NCI-H187 treated with DMSO at 0.1 percent for 48 hours (cell line): ENCODE measurements around the gene ATE1.

Source experiments
- DNase-seq: peaks from one replicate; lab custom pipeline; 2025; lab: John Stamatoyannopoulos, UW

Gene ATE1

DNA sequence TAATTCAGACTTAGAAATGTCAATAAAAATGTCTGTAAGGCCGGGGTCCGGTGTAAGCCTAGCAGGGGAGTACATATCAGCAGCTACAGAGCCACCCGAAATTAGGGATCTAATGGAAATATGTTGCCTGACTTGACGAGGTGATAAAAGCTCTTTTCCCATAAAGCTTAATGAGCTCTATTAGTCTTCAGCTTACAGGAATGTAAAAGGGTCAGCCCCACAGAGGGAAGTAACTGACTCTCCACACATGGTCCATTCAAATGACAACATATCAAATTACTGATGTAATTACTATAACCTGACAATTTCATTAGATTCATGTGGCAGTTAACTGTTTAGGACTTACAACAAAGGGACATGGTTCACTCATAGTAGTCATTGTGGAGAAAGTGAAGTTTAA lies 62.3 kb downstream of the ATE1 start:
- DNase-seq: no peak

DNA sequence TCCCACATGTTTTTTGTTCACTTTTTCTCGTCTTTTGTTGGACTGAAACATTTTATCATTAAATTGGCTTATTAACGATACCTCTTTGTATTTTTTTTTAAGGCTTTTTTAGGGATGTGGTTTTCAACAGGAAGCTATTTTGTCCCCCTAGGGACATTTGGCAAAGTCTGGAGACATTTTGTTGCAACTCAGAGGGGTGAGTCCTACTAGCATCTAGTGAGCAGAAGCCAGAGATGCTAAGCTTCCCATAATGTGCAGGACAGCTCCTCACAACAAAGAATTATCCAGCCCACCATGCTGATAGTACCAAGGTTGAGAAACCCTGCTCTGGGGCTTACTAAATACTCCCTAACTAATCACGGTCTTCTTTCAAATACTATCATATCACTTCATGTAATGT lies 63.2 kb downstream of the ATE1 start:
- no peak for DNase-seq

DNA sequence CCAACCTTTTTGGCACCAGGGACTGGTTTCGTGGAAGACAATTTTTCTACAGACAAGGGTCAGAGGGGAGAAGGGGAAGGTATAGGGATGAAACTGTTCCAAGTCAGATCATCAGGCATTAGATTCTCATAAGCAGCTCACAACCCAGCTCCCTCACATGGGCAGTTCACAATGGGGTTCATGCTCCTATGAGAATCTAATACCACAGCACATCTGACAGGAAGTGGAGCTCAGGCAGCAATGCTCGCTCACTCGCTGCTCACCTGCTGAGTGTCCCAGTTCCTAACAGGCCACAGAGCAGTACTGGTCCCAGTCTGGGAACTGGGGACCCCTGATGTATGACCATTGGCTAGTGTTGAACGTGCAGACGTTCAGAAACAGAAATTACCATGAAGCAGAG lies 63.7 kb downstream of the ATE1 start:
- no peak for DNase-seq

DNA sequence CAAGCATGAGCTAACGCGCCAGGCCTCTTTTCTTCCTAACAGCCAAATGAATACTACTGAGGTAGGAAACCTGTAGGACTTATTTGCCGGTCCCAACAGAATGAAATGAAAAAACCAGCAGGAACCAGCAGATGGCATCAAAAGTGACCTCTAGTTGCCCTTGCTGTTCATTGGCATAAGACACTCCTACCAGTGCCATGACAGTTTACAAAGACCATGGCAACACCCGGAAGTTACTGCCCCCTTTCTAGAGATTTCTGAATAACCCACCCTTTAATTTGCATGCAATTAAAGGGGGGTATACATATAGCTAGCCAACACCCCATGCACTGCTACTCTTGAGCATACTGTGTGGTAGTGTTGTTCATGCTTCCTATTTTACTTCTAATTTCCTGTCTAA lies 65.2 kb downstream of the ATE1 start:
- DNase-seq: no peak

DNA sequence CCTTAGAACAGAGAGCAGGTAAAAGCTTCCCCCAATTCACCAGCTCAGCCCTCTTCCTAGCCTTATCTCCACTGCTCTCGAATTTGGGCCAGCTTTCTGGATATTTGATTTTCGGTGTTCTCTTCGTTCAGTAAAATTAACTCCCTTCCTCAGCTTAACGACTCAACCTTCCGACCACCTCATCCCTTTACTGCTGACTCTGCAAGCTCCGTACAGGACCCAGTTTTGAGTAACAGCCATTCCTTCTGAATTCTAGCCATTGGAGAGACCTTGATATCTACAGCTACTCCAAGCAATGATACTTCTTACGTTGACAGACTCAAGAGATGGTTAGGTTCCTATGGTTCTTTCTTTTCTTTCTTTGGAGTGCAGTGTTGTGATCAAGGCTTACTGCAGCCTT lies 65.8 kb downstream of the ATE1 start:
- DNase-seq: no peak

DNA sequence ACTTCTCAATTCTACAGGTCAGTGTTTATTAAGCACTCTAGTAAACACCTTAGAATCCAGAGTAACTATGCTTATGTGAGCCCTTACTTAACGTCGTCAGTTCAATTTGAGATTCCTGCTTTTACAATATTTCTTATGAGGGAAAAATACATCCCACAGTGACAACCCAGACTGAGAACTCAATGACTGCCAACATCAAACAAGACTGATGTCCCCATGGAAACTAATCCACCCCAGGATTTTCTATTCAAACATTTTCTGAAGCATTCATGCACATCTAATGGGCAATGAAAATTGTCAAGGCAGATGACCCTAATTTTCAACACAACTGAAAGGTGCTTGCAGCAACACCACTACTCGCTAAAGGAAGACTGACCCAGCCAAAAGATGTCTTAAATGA lies 67.0 kb downstream of the ATE1 start:
- peak; percentile 6 for DNase-seq

DNA sequence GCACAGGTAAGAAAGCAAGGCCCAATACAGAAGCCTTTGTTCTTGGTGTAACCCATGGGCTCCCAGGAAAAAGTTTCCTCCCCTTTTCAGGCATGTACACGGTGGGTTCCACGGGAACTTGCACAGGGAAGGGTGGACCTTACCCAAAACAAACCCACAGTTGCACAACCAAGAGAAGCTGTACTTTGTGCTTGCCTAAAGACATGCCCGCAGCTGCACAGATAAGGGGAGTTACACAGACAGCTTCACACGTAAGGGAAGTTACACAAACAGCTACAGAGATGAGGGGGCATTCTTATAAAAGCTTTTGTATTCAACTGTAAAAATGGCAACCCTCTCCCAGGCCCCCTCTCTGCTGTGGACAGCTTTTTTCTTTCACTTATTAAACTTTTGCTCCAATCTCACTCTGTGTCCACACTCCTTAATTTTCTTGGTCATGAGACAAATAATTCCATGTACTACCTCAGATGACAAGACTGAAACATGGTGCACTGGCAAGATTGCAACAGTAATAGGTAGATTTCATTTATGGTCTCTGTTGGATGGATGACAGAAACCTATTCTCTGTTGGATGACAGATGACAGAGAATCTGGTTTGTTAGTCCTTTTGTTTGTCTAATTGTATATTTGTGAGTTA lies 72.9 kb downstream of the ATE1 start:
- DNase-seq: no peak

DNA sequence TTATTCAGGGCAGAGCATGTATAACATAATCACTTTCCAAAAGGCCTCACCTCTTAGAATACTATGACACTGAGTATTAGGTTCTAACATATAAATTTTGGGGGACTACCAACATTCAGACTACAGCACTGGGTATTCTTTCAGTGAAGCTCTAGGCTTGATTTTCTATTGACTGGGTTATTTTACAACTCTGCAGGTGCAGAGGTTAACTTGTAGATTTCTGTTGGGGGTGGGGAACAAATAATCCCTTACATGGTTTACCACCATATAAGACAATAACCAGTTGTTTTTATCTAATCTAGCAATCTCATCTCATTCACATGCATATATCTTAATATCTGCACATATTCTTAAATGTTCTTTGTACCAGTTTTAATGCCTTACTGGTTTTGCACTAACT lies 73.9 kb downstream of the ATE1 start:
- DNase-seq: no peak

DNA sequence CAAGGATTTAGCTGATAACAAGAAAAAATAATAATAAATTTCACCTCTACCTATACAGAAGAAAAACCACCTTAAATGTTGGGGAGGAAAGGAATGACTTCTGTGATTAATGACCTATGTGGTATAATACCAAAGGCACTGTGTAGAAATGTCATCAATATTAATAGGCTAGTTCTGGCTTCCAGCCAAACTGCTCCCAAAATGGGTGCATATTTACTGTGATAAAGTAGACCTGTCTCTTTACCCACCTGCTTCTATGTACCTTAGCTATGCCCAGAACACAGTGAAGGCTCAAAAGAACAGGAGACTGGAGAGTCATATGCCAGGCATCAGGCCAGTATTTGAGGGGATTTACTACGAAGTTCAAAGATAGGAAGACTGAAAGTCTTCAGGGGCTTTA lies 76.0 kb downstream of the ATE1 start:
- DNase-seq: no peak

DNA sequence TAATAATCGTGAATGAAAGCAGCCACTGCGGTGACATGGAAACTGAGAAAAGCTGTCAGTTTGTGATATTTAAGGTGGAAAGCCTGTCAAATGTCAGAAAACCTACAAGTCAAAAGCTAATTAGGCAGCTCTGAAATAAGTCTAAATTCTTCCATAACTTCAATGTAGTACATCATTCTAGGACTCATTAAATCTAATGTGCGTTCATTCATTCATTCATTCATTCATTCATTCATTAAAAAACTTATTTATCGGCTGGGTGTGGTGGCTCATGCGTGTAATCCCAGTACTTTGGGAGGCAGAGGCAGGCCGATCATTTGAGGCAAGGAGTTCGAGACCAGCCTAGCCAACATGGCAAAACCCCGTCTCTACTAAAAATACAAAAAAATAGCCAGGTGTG lies 79.7 kb downstream of the ATE1 start:
- no peak for DNase-seq

DNA sequence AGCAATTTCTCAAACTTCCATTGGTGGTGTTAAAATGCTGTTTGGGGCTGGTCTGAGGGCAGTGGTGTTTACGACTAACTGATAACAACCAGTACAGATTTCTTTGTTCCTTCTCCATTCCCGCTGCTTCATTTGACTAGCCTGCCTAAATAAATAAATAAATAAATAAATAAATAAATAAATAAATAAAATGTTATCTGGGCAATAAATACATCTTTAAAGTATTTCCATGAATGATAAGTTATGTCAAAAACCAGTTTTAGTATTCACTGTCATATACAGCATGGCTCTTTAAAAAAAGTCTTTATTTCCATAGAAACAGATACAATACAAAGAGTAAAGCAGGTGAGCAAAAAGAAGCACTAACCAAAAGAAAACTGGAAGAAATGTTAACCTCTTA lies 81.3 kb downstream of the ATE1 start:
- no peak for DNase-seq

DNA sequence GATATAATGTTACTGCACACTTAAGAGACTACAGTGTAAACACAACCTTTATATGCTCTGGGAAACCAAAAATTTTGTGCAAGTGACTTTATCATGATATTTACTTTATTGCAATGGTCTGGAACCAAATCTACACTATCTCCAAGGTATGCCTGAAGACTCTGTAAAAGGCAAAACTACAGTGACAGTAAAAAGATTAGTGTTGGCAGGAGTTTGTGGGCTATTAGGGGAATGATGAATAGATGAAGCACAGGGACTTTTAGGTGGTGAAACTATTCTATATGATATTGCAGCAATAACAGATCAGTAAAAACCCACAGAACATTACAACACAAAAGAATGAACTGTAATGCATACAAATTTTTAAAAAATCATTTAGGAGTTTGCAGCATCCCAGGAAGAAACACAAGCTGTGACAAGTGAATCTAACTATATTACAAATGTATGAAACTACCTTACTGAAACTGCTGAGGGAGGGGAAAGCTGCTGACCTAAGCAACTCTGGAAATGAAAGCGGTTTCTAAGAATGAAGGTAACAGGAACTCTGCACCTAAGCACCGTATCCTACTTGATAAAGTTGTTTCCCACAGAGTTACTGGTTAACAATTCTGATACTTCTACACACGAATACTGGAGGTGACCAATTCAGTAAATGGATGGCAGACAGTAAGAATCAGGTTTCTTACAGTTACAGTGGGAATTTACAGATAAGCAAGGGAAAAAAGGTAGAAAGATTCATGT lies 82.6 kb downstream of the ATE1 start:
- no peak for DNase-seq

DNA sequence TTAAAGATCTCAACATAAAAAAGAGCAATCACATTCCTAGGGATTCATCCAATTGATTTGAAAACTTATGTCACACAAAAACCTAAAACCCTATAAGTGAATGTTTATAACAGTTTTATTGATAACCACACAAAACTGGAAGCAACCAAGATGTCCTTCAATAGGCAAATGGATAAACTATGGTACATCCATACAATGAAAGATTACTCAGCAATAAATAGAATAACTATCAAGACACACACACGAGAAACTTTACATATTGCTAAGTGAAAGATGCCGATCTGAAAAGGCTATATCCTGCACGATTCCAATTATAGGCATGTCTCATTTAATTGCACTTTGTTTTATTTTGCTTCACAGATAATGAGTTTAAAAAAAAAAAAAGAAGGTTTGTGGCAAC lies 83.3 kb downstream of the ATE1 start:
- DNase-seq: no peak

DNA sequence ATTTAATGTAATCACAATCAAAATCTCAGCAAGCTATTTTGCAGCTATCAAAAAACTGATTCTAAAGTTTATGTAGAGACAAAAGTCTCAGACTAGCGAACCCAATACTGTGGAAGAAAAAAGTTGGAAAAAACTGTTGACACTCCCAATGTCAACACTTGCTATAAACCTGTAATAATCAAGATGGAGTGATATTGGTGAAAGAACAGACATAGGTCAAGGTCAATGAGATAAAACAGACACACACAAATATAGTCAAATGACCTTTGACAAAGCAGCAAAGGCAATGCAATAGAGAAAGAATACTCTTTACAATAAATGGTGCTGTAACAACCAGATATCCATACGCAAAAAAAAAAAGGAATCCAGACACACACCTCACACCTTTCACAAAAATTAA lies 84.5 kb downstream of the ATE1 start:
- DNase-seq: no peak

DNA sequence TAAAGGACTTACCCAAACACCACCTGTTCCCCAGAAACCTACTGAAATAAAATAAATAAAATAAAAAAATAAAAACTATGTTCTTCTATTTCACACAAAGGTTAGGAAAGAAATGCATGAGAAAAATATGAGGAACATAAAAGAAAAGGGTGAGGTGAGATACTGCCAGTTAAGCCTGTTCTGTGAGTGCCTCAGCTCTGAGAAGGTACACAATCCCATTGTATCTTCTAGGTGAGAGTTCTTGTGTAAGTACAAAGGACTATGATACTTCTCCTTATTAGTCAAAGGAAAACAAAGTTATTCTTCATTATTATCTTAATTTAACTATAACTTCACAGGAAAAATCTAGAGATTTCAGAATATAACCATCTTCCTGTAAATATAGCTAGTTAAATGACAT lies 86.0 kb downstream of the ATE1 start:
- DNase-seq: no peak

DNA sequence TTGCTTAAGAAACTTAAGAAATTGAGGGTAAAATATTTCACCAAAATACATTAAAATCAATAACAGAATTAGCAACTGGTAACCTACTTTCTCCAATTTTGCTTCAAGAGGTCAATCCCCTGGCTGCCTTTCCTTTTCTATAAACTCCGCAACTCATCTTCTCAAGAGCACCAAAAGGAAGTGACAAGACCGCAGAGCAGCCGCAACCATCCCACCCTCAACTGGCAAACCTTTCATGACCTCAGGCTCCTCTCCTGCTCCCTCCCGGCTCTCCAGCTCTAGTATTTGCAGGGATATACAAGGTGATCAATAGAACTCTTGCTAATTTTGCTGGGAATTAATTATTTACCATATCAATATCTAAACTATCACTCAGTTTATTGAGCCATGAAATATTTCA lies 88.9 kb downstream of the ATE1 start:
- no peak for DNase-seq

DNA sequence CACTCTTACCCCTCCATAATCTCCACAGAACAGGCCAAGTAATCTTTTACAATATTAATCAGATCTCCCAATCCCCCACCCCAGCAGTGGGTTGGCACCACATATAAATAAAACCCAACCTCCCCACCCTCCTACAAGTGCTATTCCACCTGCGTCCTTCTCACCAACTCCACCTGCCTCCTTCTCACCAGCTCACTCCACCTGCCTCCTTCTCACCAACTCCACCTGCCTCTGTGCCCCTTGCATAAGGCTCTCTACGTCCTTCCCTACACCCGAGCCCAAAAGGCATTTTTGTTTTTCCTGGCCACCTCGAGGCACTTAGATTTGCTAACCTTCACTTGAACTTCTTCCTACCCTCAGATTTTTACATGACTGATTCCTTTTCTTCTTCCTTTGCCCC lies 89.7 kb downstream of the ATE1 start:
- DNase-seq: peak; percentile 41

DNA sequence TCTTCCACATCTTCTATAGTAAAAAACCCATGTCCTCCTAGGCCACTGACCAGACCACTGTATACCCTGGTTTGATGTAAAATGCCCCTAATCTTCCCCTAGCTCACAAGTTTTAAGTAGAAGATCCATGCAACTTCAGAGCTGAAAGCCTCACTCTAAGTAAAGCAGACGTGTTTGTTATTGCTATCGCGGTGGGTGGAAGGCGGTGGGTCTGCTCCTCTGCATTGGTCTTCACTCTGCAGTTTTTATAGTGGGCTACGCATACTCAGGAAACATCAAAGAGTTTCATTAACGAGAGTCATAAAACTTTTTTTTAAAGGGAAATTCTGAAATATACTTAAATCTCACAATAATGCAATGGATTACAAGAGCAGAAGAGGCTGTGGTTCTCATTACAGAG lies 91.7 kb downstream of the ATE1 start:
- DNase-seq: no peak

DNA sequence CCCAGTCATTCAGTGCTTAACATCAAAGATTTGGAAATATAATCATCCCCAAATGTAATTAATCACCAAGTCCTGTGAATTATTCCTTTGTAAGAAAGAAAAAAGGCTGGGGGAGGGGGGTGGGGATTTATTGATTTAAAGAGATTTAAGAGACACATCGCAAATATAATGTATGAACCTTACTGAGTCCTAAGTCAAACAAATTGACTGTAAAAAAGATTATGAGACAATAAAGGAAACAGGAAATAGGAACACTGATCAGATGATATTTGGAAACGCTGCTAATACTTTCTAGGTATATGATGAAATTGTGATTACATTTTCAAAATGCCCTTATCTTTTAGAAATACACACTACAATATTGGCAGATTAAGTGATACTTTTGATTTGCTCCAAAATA lies 92.5 kb downstream of the ATE1 start:
- DNase-seq: no peak

DNA sequence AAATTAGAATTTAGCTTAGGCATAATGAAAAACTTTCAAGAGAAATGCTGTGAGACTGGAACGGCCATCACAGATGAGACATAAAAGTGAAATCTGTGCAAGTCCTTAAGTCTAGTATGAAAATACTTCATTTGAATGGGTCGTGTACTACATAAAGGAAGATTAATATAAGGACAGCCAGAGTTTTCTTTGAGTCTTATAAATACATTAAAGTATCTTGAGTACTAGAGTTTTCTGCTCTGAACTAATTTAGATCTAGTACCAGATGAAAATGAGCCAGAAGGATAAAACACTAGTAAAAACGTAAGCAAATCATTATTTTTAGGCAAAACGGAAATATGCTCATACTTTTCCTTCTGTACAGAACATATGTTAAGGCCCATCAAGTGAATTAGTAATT lies 93.1 kb downstream of the ATE1 start:
- DNase-seq: no peak

DNA sequence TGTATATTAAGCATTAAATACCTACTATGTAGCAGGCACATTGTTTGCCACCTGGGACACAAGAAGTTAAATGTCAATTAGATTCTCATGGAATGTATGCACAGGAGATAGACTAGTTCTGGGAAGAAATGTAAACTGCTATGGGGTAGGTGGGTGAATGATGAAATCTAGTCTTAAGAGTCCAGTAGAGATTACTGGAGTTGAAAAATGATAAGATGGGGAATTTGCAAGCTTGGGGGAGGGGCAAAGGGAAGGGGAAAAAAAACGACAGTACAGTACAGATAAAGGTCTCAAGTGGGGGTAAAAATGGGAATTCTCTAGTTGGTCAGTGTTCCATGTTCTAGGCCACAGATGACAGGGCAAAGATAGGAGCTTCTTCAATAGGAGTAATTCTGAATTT lies 94.4 kb downstream of the ATE1 start:
- DNase-seq: no peak

DNA sequence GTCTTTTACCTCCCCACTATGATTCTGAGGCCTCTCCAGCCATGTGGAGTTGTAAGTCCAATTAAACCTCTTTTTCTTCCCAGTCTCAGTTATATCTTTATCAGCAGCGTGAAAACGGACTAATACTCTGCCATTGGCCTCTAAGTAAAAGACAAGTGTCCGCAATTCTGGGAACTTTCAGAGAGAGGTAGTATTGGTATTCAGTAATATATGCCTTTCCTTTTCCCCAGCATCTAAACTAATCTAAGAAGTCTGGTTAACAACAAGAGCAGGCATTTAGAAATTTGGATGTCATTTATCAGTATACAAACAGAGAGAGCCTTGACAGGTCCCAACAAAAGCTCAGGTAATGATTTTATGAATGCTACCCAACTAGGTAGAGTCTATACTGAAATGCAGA lies 95.2 kb downstream of the ATE1 start:
- DNase-seq: no peak

DNA sequence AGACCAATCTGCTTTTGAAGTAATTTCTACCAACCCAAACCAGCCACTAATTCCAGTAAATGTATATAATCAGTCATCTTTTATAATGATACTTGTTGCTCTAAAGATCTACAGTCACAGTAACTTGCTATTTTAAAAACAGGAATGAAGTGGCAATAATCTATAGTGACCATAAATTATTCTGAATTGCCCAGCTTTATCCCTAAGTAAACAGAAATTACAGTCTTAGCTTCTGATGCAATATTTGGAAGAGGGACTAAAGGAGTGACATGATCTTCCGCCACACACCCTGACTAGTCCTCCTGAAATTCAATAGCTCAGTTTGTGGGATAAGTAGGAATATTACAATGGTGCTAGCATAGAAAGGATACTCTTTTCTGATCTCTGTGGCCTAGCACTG lies 96.1 kb downstream of the ATE1 start:
- DNase-seq: peak; percentile 14

DNA sequence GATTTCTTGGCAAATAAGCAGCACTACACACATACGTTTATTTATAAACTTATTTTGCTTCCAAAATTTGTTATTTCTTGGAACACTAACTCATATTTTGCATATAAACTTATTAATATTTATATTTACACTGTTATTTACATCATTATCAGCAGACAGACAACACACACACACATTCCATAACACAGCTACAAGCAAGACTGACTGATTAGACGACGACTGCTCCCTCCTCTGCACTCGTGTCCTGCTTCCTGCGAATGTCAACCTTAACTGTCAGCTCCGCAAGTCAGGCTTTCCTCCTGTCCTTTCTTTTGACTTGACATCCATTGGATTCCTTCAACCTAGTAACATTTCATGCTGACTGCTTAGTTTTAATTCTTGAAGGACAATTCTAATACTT lies 96.6 kb downstream of the ATE1 start:
- DNase-seq: no peak
